Fibroblast of gingiva (primary cell): ENCODE data around the gene NR2F6.

Experiments
- DNase-seq: peaks from one replicate; pipeline ENCODE4 v3.0.0-alpha.2; 2011; ENCODE audit warnings: low read depth

Gene NR2F6

DNA sequence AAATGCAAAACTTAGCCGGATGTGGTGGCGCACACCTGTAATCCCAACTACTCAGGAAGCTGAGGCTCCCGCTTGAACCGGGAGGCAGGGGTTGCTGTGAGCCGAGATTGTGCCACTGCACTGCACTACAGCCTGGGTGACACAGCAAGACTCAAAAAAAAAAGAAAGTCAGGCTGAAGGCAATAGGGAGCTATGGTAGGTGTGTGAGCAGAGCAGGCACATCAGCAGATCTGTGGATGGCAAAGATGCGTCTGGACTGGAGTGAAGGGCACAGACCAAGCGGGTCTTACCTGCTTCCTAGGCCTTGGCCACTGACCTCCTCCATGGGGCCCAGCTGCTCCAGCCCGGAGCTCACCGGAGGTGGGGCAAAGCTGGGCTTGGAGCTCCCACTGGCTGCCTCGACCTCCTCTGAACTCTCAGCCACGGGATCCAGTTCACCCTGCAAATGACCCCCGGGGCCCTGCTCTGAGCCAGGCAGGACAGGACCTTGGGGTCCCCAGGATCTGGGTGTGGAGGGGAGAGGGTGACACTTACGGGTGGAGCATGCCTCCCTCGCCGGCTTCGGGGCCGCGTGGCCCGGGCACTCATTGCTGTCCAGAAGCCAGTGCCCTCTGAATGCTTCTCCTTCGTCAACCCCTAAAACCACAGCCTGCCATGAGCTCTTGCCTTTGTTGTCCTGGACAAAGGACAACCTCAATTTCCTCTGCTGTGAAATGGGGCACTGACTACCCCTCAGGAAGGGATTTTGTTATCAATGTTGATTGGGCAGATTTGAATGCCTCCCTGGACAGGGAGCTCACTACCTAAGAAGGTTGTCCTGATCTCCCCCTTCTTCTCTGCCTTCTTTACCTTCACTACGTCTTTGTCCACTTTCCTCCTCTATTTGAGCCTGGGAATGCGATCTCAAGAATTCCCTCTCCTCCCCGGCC is 18.3 kb upstream of the NR2F6 start:
- no peak for DNase-seq

DNA sequence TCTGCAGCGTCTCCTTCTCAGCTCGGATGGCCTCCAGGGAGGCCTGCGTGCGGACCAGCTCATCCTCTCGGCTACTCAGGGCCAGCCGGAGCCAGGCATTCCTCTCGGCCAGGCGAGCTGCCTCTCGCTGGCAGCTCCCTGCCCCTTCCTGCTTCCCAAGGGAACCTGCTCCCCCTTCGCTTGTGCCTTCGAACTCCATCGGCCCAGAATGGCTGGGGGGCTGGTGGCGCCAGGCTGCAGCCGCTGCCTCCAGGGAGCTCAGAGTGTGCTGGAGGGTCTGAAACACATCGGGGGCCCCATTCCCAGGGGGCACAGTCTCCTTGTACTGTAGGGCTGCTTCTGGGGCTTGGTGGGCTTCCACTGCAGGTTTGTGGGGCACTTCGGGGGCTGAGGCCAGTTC is 16.8 kb upstream of the NR2F6 start:
- no peak for DNase-seq

DNA sequence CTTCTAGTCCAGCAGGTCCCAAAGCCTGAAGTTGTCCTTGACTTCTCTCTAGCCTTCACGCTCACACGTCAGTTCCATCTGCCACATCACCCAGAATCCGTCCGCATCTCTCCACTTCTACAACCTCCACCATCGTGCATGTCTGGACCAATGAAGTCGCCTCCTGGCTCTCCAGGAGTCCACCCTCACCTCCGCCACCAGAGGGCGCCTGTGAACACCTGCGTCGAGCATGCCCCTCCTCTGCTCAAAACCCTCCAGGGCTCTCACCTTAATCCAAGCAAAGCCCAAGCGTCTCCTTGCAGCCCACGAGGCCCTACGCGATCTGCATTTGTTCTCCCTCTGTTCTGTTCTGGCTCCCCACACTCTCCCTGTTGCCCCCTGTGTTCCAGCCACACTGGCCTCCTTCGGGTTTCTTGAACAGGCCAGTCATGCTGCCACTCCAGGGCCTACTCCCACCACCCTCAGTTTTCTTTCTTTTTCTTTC is 15.2 kb upstream of the NR2F6 start:
- peak; percentile 46 for DNase-seq

GRCh38 chr19:17259934-17260333 is 14.2 kb upstream of the NR2F6 start:
- DNase-seq = no peak

- DNase-seq = no peak
Measured at GRCh38 chr19:17259118-17259780, 13.5 kb upstream of the NR2F6 start.

GRCh38 chr19:17256130-17256529 is 10.4 kb upstream of the NR2F6 start:
- no peak for DNase-seq

DNA sequence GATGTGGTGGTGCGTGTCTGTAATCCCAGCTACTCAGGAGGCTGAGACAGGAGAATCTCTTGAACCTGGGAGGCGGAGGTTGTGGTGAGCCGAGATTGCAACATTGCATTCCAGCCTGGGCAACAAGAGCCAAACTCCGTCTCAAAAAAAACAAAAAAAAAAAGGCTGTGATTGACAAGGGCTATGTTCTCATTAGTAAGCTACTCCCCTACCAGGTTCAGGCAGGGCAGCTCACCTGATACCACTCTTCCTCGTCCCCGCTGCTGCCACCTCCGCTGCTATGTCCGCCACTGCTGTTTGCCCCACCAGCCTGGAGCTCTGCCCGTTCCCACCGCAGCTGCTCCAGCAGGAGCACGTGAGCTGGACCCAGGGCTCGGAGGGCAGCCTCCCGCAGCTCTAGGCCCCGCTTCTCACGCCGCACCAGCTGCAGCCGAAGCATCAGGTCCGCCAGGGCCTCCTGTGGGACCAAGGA is 9.5 kb upstream of the NR2F6 start:
- DNase-seq = no peak

DNA sequence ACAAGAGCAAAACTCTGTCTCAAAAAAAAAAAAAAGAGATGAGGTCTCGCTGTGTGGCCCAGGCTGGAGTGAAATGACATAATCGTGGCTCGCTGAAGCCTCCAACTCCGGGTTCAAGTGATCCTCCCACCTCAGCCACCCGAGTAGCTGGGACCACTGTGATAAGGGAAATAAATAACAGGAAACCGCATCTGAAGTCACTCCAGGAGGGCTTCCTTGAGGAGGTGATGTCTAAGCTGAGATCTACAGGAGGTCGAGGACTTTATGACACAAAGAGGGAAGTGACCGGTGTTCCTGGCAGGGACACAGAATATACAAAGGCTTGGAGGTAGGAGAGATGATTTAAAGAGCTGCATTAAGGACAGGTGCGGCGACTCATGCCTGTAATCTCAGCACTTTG is 8.9 kb upstream of the NR2F6 start:
- DNase-seq = no peak

DNA sequence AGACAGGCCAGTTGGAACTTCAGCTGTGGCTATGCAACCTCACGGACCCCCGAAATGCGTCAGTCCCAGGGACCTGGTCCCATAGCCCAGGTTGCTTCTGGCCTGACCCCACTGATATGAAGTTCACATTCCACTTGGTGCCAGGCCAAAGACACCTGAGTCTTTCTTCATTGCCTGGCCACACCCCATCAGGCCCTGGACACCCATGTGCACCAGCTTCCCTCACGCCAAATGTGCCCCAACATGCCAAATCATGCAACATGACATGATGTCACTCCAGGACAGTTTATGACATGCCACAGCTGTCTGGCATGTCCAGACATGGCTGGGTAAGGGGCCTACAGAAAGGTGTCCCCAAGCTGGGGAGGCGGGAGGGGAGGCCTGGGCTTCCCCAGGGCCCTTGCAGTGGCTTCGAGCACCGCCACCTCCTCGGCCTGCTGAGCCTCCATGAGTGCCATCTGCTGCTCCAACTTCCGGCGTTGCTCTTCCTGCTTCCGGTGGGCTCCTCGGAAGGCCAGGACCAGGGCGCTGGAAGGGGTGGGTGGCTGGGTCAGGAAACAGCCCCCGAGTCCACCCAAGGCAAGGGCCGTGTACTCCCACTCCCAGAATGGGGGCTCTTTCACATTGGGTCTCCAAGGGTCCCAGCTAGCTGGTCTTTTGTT is 4.3 kb upstream of the NR2F6 start:
- DNase-seq = no peak

DNA sequence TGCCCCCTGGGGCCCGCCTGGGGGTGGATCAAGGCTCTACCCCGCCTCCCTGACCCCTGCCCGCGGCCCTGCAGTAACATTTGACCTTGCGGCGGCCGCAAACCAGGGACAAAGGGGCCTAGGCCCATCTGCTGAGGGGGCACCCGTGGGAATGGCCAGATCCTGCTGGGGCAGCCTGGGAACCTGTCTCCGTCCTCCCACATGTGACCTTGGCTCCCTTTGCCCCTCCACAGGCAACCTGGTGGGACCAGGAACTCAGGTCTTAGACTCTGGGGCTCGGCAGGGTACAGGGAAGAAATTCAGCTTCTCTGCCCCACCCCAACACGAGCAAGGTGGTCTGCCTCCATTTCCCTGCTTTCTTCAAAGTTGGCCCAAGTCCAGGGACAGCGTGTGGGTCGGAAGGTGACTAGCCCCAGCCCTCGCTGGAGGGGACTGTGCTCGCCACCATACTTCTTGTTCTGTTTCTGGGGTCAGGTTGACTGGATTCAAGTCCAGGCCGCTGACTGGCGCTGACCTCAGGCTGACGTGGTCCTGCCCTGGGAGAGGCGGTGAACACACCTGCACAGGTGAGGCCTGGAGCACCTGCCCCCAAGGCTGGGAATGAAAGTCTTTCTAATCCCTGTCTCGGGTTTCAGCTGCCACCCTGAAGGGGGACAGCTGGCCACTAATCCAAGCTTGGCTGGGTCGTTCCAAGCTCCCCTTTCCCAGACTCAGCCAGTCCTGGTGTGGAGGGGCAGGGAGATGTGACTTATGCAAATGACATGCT is 2.5 kb upstream of the NR2F6 start:
- DNase-seq = no peak

GRCh38 chr19:17246681-17247425 is 1.1 kb upstream of the NR2F6 start:
- peak; percentile 20 for DNase-seq

DNA sequence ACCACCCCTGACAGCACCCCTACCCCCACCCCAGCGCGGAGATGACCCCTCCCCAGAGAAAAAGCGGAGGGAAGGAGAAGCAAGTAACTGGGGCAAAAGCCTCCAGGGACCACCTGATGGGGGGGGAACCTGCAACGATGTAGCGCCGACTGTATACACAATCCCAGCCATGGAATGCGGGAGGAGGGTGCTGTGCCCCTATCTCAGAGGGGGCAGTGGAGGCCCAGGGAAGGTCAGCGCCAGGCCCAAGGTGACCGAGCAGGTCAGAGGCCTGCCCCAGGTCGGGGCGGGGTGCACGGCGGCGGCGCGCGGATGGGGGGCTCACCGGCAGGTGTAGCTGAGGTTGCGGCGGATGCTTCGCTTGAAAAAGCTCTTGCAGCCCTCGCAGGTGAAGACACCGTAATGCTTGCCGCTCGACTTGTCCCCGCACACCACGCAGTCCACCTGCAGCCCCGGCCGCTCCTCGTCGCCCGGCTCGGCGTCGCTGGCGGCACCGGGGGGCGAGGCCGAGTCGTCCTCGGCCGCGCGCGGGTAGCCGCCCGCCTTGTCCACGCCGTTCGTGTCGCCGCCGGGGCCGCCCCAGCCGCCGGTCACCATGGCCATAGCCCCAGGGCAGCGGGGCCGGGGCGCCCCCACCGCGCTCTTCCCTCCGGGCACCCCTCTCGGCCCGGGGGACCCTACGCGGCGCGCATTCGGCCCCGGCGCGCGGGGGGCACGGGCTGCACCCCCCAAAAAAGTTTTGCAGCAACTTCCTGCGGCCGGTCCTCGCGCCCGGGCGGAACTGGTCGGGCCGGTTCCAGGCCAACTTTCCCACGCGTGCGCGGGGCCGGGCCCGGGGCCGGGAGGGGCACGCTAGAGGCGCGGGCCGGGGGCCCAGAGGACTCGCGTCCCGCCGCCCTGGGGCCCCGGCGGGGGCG is 843 bp downstream of the NR2F6 start:
- DNase-seq = no peak

DNA sequence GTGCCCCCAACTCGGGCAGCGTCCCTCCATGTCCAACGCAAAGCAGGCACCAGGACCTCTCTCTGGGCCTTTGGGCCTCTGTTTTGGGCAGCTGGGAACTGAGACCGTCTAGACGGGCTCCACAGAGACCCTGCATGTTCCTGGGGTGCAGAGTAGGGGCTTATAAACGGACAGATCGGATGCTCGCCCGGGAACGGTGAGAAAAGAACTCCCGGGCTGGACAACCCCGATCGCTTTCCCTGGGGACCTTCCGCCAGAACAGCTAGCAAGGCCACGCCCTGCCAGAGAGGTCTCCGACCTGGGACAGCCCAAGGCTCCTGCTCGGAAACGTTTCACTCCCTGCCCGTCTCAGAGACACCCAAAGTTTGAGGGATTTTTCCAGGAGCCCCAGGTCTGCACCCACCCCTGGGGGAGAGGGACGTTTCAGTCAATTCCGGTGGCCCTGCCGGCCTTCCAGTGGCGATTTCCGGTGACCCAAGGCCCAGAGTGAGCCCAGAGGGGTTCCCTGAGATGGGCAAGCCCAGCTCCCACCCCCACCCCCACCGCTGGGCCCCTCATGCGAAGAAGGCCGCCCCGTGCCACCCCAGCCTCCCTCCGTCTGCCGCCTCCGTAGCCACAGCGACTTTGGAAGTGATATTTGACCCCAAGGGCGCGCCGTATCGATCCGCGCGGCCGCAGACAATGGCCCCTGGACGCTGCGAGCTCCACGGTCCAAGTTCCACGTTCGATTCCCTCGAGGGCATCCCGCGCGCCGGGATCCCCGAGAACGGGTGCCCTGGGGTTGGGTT is 1.7 kb downstream of the NR2F6 start:
- DNase-seq = peak; percentile 59

GRCh38 chr19:17243211-17243829 is 2.4 kb downstream of the NR2F6 start:
- DNase-seq = no peak

DNA sequence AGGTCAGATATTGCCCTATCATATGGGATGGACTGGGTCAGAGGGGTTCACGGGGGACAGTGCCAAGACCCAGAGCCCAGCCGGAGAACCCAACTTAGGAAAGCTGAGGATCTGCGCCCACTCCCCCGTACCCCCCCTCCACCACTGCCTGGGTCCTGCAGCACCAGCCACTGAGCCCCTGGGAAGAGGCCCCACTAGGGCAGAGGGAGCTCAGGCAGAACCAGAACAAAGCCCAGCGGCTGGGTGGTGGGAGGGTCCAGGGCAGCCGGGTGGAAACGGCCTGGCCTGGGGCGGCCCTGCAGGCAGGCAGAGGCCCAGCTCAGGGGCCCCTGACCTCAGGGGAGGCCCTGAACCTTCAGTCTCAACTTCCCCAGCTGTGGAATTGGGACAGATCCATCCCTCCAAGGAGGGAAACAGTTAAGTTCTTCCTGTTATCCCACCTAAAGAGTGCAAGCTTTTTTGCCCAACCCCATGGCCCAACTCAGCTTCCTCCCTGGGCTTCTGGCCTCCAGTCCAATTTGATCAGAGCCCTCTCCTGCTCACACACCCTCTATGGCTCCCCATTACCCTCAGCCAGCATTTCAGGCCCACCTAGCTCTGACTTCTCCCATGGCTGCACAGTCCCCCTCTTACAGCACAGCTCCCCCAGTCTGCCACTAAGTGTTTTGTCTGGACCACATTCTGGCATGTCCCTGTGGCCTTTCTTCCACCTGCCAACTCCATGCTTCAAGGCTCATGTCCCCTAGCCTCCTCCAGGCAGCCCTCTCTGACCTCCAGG is 3.1 kb downstream of the NR2F6 start:
- DNase-seq = no peak

DNA sequence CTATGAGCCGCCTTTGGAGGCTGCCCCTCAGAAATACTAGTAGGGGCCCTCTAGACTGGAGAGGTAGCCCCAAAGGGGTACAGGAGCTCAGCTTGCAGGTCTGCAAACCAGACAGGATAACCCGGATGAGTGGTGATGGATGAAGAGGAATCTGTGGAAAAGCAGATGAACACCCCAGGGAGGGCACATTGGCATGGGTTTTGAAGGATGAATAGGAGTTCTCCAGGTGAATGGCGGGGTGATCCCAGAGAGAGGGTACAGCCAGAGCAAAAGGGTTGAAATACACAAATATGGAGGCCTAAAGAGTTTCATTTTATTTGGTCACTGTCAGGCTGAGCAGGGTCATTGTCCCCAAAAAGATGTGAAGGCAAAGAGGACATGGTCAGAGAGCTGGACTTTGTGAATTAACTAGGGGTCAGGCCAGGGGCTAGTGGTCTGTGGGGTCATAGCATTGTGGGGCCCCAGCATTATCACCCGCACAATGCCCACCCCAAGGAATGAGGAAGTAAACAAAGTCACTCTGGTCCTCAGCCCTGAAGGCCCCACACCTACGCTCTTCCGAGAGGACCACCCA is 4.8 kb downstream of the NR2F6 start:
- DNase-seq = no peak

GRCh38 chr19:17240062-17240752 is 5.5 kb downstream of the NR2F6 start:
- no peak for DNase-seq
